Measurements from ENCODE around the gene ARHGEF12.

The ARHGEF12 gene

GRCh38 chr11:120335908-120336640 is at the start of gene ARHGEF12:
Gene ARHGEF12, plus strand, starts transcription at chr11:120336413. Its CDS starts 831 bp downstream, at chr11:120337244.
- peaks cover 27 to 45% of the 10 kb centered on the region in 2 donors for H3K27me3 Mint-ChIP-seq
- H3K9me3 Mint-ChIP-seq: no peaks in the 10 kb centered on the region
- H3K4me1 Mint-ChIP-seq: peaks cover 16 to 29% of the 10 kb centered on the region in 2 donors
- H3K27ac Mint-ChIP-seq: peak within 1 kb of the TSS; percentile 86
- H3K36me3 Mint-ChIP-seq: peaks cover 0 to 4% of the 10 kb centered on the region in 2 donors
- peak; percentile 79 for DNase-seq
- peak; percentile 75 to 82 for ATAC-seq (replicated peaks)
- peak within 1 kb of the TSS; percentile 92 to 93 for H3K4me3 Mint-ChIP-seq

- Mint-ChIP-seq H3K9me3 (no peaks in the 10 kb centered on the region), H3K4me3 (no peak overlapping the region), H3K27me3 (peaks cover 19 to 30% of the 10 kb centered on the region in 2 donors), H3K4me1 (no peaks in the 10 kb centered on the region), H3K36me3 (no peaks in the 10 kb centered on the region), H3K27ac (no peak overlapping the region)
- DNase-seq (no peak), ATAC-seq (replicated peaks) (no peak)
These were observed 48.2 kb upstream of the ARHGEF12 start for GRCh38 chr11:120288021-120288420.

GRCh38 chr11:120289426-120289825 is 46.8 kb upstream of the ARHGEF12 start:
- H3K4me3 Mint-ChIP-seq: no peak overlapping the region
- H3K27me3 Mint-ChIP-seq: peaks cover 33 to 44% of the 10 kb centered on the region in 2 donors

GRCh38 chr11:120290956-120291355 is 45.3 kb upstream of the ARHGEF12 start:
- Mint-ChIP-seq H3K36me3 (no peaks in the 10 kb centered on the region), H3K9me3 (no peaks in the 10 kb centered on the region)
- no peak for DNase-seq

More at GRCh38 chr11:120289426-120289825, 46.8 kb upstream of the ARHGEF12 start:
- Mint-ChIP-seq H3K4me1 (no peaks in the 10 kb centered on the region), H3K9me3 (no peaks in the 10 kb centered on the region), H3K27ac (no peak overlapping the region), H3K36me3 (no peaks in the 10 kb centered on the region)
- ATAC-seq (replicated peaks) (no peak), DNase-seq (no peak)

DNA sequence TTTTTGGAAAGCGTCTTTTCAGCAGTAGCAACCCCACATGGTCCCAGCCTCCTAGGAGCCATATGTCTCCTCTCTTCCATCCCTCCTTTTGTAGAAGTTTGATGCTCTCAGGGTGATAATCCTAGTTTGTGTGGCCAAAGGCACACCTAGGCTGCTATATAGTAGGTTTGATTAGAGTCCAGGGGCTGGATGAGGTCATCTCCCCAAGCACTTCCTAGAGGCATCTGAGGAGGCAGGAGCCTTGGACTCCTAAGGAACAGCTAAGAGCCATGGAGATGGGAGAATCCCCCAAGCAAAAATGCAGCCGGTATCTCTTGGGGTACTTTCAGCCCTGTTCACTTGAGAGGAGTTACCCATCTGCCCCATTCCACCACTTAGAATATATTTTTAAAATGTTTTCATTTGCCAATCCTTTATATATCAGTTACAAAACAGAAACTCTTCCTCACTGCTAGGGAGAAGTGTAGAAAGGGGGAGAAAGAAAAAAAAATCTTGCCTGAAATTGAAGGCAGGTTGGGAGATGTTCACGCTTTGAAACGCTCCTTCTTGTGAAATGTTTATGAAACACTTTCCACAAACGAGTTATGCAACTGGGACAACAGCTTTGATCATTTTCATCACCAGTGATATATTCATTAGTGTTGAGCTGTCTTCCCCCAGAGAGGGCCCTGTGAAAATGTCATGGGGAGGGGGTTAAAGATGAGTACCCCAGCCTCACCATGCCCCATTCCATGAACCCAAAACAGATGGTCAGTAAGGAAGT is 43.0 kb upstream of the ARHGEF12 start:
- no peaks in the 10 kb centered on the region for H3K9me3 Mint-ChIP-seq

More at GRCh38 chr11:120290956-120291355, 45.3 kb upstream of the ARHGEF12 start:
- peaks cover 36 to 47% of the 10 kb centered on the region in 2 donors for H3K27me3 Mint-ChIP-seq
- H3K4me3 Mint-ChIP-seq: no peak overlapping the region
- ATAC-seq (replicated peaks): no peak
- H3K27ac Mint-ChIP-seq: no peak overlapping the region
- H3K4me1 Mint-ChIP-seq: no peaks in the 10 kb centered on the region

GRCh38 chr11:120294096-120294495 is 42.1 kb upstream of the ARHGEF12 start:
- H3K36me3 Mint-ChIP-seq: no peaks in the 10 kb centered on the region
- peaks cover 46 to 60% of the 10 kb centered on the region in 2 donors for H3K27me3 Mint-ChIP-seq

More for the DNA sequence above, 43.0 kb upstream of the ARHGEF12 start:
- no peak overlapping the region for H3K27ac Mint-ChIP-seq
- no peaks in the 10 kb centered on the region for H3K36me3 Mint-ChIP-seq
- H3K4me3 Mint-ChIP-seq: no peak overlapping the region
- no peak for ATAC-seq (replicated peaks)
- DNase-seq: no peak
- peaks cover 41 to 54% of the 10 kb centered on the region in 2 donors for H3K27me3 Mint-ChIP-seq
- no peaks in the 10 kb centered on the region for H3K4me1 Mint-ChIP-seq

GRCh38 chr11:120295099-120295498 is 41.1 kb upstream of the ARHGEF12 start:
- Mint-ChIP-seq H3K4me3 (no peak overlapping the region), H3K9me3 (no peaks in the 10 kb centered on the region), H3K36me3 (no peaks in the 10 kb centered on the region), H3K4me1 (peaks cover 0 to 2% of the 10 kb centered on the region in 2 donors), H3K27me3 (peaks cover 47 to 63% of the 10 kb centered on the region in 2 donors), H3K27ac (no peak overlapping the region)
- DNase-seq: no peak
- ATAC-seq (replicated peaks): no peak

More at GRCh38 chr11:120294096-120294495, 42.1 kb upstream of the ARHGEF12 start:
- Mint-ChIP-seq H3K4me3 (no peak overlapping the region), H3K4me1 (no peaks in the 10 kb centered on the region), H3K9me3 (no peaks in the 10 kb centered on the region), H3K27ac (no peak overlapping the region)
- DNase-seq (no peak), ATAC-seq (replicated peaks) (no peak)

- H3K36me3 Mint-ChIP-seq: no peaks in the 10 kb centered on the region
- no peak for ATAC-seq (replicated peaks)
- H3K9me3 Mint-ChIP-seq: no peaks in the 10 kb centered on the region
These were observed 39.7 kb upstream of the ARHGEF12 start for GRCh38 chr11:120296554-120296953.

GRCh38 chr11:120298461-120298860 is 37.8 kb upstream of the ARHGEF12 start:
- Mint-ChIP-seq H3K27me3 (peaks cover 52 to 66% of the 10 kb centered on the region in 2 donors), H3K27ac (no peak overlapping the region), H3K36me3 (no peaks in the 10 kb centered on the region), H3K4me1 (peaks cover 0 to 5% of the 10 kb centered on the region in 2 donors), H3K9me3 (no peaks in the 10 kb centered on the region), H3K4me3 (no peak overlapping the region)
- ATAC-seq (replicated peaks): no peak
- DNase-seq: no peak

More at GRCh38 chr11:120296554-120296953, 39.7 kb upstream of the ARHGEF12 start:
- no peak for DNase-seq
- Mint-ChIP-seq H3K4me1 (peaks cover 0 to 2% of the 10 kb centered on the region in 2 donors), H3K27me3 (peaks cover 43 to 59% of the 10 kb centered on the region in 2 donors), H3K4me3 (no peak overlapping the region), H3K27ac (no peak overlapping the region)

DNA sequence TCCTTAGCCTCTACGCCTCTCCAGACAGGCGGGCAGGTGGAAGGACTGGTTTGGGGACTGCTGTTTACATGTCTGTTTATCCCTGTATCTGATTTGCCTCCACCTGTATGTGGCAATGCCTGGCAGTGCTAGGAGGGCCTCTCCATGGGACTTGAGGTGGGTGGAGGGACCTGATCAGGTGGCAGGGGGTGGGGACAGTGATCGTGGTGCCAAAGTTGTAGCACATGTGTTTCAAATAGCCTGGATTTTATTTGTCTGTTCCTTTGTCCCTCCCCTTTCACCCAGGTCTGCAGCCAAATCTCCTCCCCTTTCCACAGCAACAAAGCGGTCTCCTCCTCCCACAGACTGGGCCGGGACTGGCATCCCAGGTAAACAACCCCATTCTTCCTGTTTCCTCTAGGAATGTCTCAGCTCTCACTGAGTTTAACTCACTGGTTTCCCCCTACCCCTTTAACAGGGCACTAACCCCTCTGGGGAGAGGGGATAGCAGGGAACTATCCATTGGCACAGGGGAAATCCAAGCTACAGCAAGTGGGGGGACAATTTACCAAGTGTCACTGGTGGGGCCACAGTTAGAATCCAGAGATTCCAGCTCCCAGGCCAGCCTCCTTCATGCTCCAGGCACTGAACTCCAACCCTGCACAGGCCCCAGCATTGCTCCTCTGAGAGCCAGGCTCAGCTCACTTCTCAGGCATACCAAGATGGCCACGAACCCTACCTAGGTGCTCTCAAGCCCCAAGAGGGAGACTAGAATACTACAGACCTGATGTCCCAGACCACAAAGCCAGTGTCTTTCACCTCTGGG is 34.0 kb upstream of the ARHGEF12 start:
- Mint-ChIP-seq H3K4me3 (no peak overlapping the region), H3K9me3 (no peaks in the 10 kb centered on the region), H3K27me3 (peaks cover 51 to 61% of the 10 kb centered on the region in 2 donors), H3K27ac (no peak overlapping the region), H3K4me1 (peaks cover 0 to 5% of the 10 kb centered on the region in 2 donors), H3K36me3 (no peaks in the 10 kb centered on the region)
- no peak for DNase-seq
- peak; percentile 10 to 34 for ATAC-seq (replicated peaks)

GRCh38 chr11:120303004-120303637 is 33.1 kb upstream of the ARHGEF12 start:
- no peak overlapping the region for H3K27ac Mint-ChIP-seq
- no peaks in the 10 kb centered on the region for H3K36me3 Mint-ChIP-seq
- peaks cover 0 to 5% of the 10 kb centered on the region in 2 donors for H3K4me1 Mint-ChIP-seq
- H3K27me3 Mint-ChIP-seq: peaks cover 46 to 57% of the 10 kb centered on the region in 2 donors
- ATAC-seq (replicated peaks) (peak; percentile 90 to 92), DNase-seq (peak; percentile 42)
- H3K4me3 Mint-ChIP-seq: no peak overlapping the region
- H3K9me3 Mint-ChIP-seq: no peaks in the 10 kb centered on the region

DNA sequence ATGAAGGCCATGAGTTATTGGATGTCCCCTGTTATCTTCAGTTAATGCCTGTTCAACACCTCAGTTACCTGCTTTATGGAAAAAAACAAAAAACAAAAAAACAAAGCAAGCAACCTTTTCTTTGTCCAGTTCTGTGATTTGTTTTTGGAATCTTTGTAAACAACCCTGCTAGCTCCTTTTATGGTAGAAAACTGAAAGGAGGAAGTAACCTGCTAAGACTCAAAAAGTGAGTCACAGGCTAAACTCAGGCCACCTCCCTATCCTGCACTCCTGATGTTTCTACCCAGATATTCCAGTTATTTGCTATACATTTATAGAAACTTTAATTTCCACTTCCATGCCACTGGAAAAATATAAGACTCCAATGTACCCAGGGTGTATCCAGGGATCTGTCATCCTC is 31.7 kb upstream of the ARHGEF12 start:
- Mint-ChIP-seq H3K4me3 (no peak overlapping the region), H3K4me1 (peaks cover 0 to 5% of the 10 kb centered on the region in 2 donors), H3K9me3 (no peaks in the 10 kb centered on the region), H3K27ac (no peak overlapping the region), H3K27me3 (peaks cover 37 to 46% of the 10 kb centered on the region in 2 donors), H3K36me3 (no peaks in the 10 kb centered on the region)
- ATAC-seq (replicated peaks): no peak
- DNase-seq: no peak

DNA sequence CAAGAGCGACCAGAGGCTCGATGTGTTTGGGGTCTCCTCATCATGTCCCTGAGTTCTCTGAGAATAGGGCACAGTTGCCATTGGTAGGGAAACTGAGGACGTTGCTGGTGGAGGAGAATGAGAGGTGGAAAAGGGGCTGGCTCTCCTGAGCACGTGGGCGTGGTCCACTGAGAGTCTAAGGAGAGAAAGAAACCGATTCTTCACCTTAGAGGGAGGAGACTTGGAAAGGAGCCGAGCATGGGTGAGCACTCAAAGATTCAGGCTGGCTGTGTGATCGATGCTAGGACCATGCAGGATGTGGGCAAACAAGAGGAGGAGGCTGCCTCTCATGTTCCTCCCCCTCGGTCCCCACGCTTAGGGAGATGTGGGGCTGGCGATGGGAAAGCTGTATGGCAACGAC is 30.9 kb upstream of the ARHGEF12 start:
- H3K27ac Mint-ChIP-seq: no peak overlapping the region
- peaks cover 0 to 3% of the 10 kb centered on the region in 2 donors for H3K4me1 Mint-ChIP-seq
- no peaks in the 10 kb centered on the region for H3K9me3 Mint-ChIP-seq
- H3K4me3 Mint-ChIP-seq: no peak overlapping the region
- H3K27me3 Mint-ChIP-seq: peaks cover 32 to 41% of the 10 kb centered on the region in 2 donors
- no peaks in the 10 kb centered on the region for H3K36me3 Mint-ChIP-seq
- ATAC-seq (replicated peaks) (no peak), DNase-seq (no peak)
